ENCODE data around the gene ESRRB.
A peak's percentile ranks its signal among the peaks of the same experiment; 100 is the strongest.

Gene ESRRB

GRCh38 chr14:76375947-76376404 is at the start of gene ESRRB:
TSS of gene ESRRB (plus strand) at chr14:76376137. CDS start at chr14:76376402, 265 bp downstream.
- Mint-ChIP-seq H3K4me1 (peaks cover 10% of the 10 kb centered on the region), H3K36me3 (no peaks in the 10 kb centered on the region), H3K27ac (no peak within 1 kb of the TSS), H3K4me3 (no peak within 1 kb of the TSS), H3K9me3 (no peaks in the 10 kb centered on the region)
- DNase-seq (ENCODE audit: low spot score in 2 of 2): no peak
- ATAC-seq: no peak

DNA sequence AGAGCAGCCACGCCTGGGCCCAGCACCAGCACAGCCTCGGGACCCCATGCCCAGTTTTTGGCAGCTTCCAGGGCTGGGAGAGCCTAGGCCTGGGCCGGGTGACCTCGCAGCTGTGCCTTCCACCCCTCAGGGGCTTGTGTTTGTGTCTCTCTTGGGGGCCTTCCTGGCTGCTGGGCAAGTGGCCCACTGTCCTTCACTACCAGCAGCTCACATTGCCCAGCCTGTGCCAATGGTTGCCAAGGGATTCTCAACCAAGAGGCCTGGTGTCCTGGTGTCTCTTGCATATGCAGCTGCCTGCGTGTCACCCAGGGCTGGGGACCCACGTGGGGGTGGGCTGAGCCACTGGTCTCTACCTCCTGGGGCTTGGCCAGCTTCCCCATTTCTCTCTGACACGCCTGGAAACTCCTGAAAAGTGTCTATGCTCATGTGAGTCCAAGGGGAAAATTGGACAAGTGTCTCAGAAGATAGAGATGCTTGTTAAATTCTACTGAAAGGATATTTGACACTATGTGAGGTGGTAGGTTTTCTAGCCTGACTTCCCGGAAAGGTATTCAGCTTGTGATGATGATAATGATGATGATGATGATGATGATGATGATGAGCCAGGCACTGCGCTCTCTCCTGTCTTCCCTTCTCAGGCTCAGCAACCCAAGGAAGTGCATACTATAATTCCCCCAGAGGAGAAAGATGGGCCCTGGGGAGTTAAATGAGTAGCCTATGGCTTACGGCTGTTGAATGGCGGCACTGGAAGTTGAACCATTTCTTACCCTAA is 48.8 kb upstream of the ESRRB start:
- H3K4me1 Mint-ChIP-seq: peaks cover 7% of the 10 kb centered on the region
- no peak overlapping the region for H3K4me3 Mint-ChIP-seq
- H3K27ac Mint-ChIP-seq: no peak overlapping the region
- no peaks in the 10 kb centered on the region for H3K36me3 Mint-ChIP-seq
- ATAC-seq: no peak
- no peaks in the 10 kb centered on the region for H3K9me3 Mint-ChIP-seq
- DNase-seq (ENCODE audit: low spot score in 2 of 2): no peak

DNA sequence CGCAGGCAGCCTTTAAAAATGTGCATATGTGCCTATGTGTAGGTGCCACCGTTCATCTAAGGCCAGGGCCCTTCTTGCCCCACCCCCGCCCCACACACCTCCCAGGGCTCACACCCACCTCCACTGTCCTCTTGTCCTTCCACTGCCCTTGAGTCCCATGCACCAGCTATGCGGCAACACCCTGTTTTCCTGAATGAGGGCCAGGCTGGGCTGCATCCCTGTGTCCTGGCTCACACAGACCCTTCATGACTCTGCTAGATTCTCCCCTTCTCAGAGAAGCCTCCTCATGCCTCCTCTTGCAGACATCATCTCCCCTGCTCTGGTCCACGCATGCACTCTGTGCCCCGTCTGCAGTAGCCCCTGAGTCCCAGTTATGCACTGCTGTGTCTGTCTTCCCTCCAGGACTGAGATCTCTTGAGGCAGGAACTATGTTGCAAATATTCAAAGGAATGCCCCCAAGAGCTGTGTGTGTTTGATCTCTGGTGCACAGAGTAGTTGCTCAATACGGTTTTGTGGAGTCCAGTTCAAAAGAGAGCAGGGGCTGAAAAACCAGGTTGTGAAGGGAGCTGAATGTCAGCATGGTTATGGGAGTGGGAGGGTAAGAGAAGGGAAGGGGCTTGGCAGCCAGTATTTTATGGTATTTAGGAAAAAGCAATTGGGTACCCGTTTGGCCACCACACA is 47.3 kb upstream of the ESRRB start:
- H3K4me1 Mint-ChIP-seq: peaks cover 7% of the 10 kb centered on the region

DNA sequence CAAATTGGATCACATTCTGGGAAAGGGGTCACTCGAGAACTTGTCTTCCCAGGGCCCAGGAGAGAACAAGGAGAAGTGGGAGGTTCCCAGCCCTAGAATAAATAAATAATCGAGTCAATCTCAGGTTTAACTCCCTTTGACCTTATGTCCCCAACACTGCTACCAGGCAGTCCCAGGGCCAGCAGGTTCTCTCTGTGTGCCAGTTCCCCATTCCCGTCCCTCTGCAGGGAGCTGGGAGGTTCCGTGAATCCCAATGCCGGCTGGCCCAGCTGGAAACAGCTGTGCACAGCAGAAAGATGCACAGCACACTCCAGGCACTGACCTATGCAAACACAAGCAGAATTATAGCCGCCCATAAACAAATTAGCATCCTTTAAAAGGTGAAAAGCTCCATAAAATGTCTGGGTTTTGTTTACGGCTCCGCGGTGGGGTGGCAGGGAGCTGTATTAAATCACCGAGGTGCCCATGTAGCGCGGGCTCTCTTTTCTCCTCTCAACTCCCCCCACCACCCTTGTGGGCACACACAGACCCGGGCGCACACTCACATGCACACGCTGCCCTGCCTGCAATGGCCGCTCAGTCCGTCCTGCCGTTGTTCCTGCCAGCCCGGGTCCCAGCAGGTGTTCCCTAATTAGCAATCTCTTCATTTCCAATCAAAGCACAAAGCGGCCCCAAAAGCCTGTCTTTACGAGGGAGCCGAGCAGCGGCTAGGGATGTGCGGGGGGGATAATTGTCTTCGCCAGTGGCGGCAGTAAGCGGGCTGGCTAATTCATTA is 46.6 kb upstream of the ESRRB start:
- H3K9me3 Mint-ChIP-seq: no peaks in the 10 kb centered on the region
- no peaks in the 10 kb centered on the region for H3K36me3 Mint-ChIP-seq
- H3K27ac Mint-ChIP-seq: no peak overlapping the region
- ATAC-seq: no peak
- peaks cover 7% of the 10 kb centered on the region for H3K4me1 Mint-ChIP-seq
- no peak for DNase-seq (ENCODE audit: low spot score in 2 of 2)
- no peak overlapping the region for H3K4me3 Mint-ChIP-seq

More for the DNA sequence above, 47.3 kb upstream of the ESRRB start:
- no peaks in the 10 kb centered on the region for H3K9me3 Mint-ChIP-seq
- no peak overlapping the region for H3K4me3 Mint-ChIP-seq
- no peak overlapping the region for H3K27ac Mint-ChIP-seq
- ATAC-seq: no peak
- no peak for DNase-seq (ENCODE audit: low spot score in 2 of 2)
- no peaks in the 10 kb centered on the region for H3K36me3 Mint-ChIP-seq

GRCh38 chr14:76329951-76330350 is 46.0 kb upstream of the ESRRB start:
- Mint-ChIP-seq H3K9me3 (no peaks in the 10 kb centered on the region), H3K27ac (no peak overlapping the region), H3K36me3 (no peaks in the 10 kb centered on the region), H3K4me3 (no peak overlapping the region), H3K4me1 (peaks cover 7% of the 10 kb centered on the region)
- no peak for DNase-seq (ENCODE audit: low spot score in 2 of 2)
- ATAC-seq: no peak

- no peaks in the 10 kb centered on the region for H3K36me3 Mint-ChIP-seq
- H3K4me1 Mint-ChIP-seq: peaks cover 7% of the 10 kb centered on the region
- DNase-seq (ENCODE audit: low spot score in 2 of 2) (no peak), ATAC-seq (peak; percentile 4)
- H3K9me3 Mint-ChIP-seq: no peaks in the 10 kb centered on the region
- no peak overlapping the region for H3K27ac Mint-ChIP-seq
- no peak overlapping the region for H3K4me3 Mint-ChIP-seq
Observed at GRCh38 chr14:76330411-76331327, 45.3 kb upstream of the ESRRB start.

- H3K9me3 Mint-ChIP-seq: no peaks in the 10 kb centered on the region
- no peak overlapping the region for H3K4me3 Mint-ChIP-seq
- H3K27ac Mint-ChIP-seq: no peak overlapping the region
- no peaks in the 10 kb centered on the region for H3K36me3 Mint-ChIP-seq
- peaks cover 7% of the 10 kb centered on the region for H3K4me1 Mint-ChIP-seq
- ATAC-seq (peak; percentile 31), DNase-seq (ENCODE audit: low spot score in 2 of 2) (no peak)
Observed at GRCh38 chr14:76331328-76332011, 44.5 kb upstream of the ESRRB start.

DNA sequence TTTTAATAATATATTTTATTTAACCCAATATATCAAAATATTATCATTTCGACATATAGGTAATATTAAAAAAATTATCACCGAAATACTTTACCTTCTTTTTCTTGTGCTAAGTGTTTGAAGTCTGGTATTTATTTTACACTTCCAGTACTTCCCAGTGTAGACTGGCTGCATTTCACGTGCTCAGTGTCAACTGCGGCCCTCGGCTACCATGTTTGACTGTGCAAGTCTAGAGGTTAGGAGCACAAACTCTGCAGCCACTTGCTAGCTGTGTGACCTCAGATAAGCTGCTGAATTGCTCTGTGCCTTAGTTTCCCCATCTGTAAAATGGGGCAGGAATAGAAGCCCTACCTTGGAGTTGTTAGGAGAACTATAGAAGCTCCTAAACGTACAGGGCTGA is 42.3 kb upstream of the ESRRB start:
- H3K9me3 Mint-ChIP-seq: no peaks in the 10 kb centered on the region
- no peak overlapping the region for H3K27ac Mint-ChIP-seq
- DNase-seq (ENCODE audit: low spot score in 2 of 2) (no peak), ATAC-seq (no peak)
- H3K36me3 Mint-ChIP-seq: no peaks in the 10 kb centered on the region
- no peak overlapping the region for H3K4me3 Mint-ChIP-seq
- peaks cover 7% of the 10 kb centered on the region for H3K4me1 Mint-ChIP-seq

- Mint-ChIP-seq H3K4me1 (peaks cover 7% of the 10 kb centered on the region), H3K4me3 (no peak overlapping the region), H3K9me3 (no peaks in the 10 kb centered on the region), H3K27ac (no peak overlapping the region), H3K36me3 (no peaks in the 10 kb centered on the region)
- peak; percentile 6 for ATAC-seq
- no peak for DNase-seq (ENCODE audit: low spot score in 2 of 2)
Observed at GRCh38 chr14:76334316-76334715, 41.6 kb upstream of the ESRRB start.

DNA sequence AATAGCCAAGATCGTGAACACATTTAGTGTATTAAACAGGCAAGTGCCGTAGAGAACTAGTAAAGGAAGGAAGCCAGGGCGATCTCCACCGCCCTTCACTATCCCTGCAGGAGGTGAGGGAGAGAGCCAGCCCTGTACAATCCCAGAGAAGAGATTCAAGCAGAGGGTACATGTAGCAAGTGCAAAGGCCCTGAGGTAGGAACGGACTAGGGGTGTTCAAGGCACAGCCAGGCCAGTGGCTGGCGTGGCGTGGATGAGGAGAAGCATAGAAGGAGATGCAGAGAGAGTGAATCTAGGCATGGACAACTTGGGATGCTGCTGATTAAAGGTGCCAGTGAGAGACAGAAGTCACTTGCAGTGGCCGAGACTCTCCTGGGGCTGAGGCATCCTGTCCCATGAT is 39.1 kb upstream of the ESRRB start:
- DNase-seq (ENCODE audit: low spot score in 2 of 2) (no peak), ATAC-seq (no peak)
- Mint-ChIP-seq H3K36me3 (no peaks in the 10 kb centered on the region), H3K4me1 (no peaks in the 10 kb centered on the region), H3K27ac (peak overlapping the region; percentile 8), H3K4me3 (no peak overlapping the region), H3K9me3 (no peaks in the 10 kb centered on the region)

DNA sequence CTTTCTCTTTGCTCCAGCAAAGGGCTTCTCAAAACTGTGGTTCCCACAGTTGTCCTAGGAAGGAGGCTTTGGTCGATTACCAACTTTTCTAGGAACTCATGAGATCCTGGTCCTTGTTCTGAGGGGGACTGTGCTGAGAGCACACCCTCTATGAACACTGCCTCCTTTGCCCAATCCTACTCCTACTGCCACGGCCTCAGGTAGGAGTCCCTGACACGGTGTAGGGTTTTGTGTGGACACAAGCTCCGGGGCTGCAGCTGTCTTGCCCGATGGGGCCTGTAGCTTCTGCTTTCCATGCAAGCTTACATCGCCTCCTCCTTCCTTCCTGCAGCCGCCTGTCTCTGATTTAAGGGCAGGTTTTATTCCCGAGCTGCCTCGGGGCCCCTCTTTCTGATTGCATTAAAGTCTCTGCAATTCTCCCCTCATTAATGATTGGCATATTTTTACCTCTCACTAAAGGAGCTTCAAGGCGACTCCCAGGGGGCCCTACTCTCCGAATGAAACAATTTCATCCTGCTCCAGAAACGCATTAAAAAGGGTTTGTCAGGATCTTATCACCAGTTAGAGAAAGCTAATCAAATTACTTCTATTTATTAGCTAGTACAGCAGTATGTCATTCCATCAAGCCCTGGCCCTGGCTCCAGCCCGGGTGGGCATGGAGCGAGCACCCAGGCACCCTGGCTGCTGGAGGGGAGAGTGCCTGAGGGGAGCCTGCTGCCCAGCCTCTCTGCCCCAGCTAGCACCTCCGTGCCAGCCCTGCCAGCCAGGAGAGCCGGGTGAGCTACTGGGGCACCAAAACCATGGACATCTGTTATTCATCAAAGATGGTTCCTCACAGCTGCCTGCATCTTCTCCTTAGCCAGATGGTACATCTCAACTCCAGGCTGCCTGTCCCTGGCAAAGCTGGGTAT is 38.0 kb upstream of the ESRRB start:
- ATAC-seq: no peak
- DNase-seq (ENCODE audit: low spot score in 2 of 2): no peak
- Mint-ChIP-seq H3K4me1 (no peaks in the 10 kb centered on the region), H3K27ac (no peak overlapping the region), H3K9me3 (no peaks in the 10 kb centered on the region), H3K36me3 (no peaks in the 10 kb centered on the region), H3K4me3 (no peak overlapping the region)

GRCh38 chr14:76339728-76340615 is 36.0 kb upstream of the ESRRB start:
- no peak overlapping the region for H3K27ac Mint-ChIP-seq
- DNase-seq (ENCODE audit: low spot score in 2 of 2): no peak
- no peaks in the 10 kb centered on the region for H3K4me1 Mint-ChIP-seq
- no peaks in the 10 kb centered on the region for H3K9me3 Mint-ChIP-seq
- H3K36me3 Mint-ChIP-seq: no peaks in the 10 kb centered on the region
- H3K4me3 Mint-ChIP-seq: no peak overlapping the region
- ATAC-seq: no peak

DNA sequence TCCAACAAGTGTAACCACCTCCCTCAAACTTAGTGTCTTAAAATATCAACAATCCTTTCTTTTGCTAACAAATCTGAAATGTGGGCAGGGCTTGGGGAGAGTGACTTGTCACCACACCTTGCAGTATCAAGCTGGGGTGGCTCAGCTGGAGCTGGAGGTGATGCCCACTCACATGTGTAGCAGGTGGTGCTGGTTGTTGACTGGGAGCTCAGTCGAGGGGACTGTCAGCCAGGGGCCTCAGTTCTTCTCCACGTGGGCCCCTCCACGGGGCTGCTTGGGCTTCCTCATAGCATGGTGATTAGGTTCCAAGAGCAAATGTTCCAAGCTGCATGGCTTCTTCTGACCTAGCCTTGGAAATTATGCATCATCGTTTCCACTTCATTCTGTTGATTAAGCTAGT is 32.6 kb upstream of the ESRRB start:
- no peak for DNase-seq (ENCODE audit: low spot score in 2 of 2)
- no peak for ATAC-seq
- H3K9me3 Mint-ChIP-seq: no peaks in the 10 kb centered on the region
- no peaks in the 10 kb centered on the region for H3K4me1 Mint-ChIP-seq
- H3K4me3 Mint-ChIP-seq: no peak overlapping the region
- no peak overlapping the region for H3K27ac Mint-ChIP-seq
- no peaks in the 10 kb centered on the region for H3K36me3 Mint-ChIP-seq
